Fibroblast of skin of left quadriceps (primary cell): ENCODE measurements around the gene RFWD3.
"Not testable (repeated sequence)": the region's sequence is repeated elsewhere in the genome, so short reads cannot be mapped to it uniquely, and the experiment has no call there.

Source experiments
- DNase-seq, 2 experiments: peaks; one replicate each; pipeline ENCODE4 v3.0.0-alpha.2; 2013; ENCODE audit warnings: low read depth in 2 of 2

RFWD3 gene

GRCh38 chr16:74667255-74667700, 601 bp upstream of the RFWD3 start:
- DNase-seq: no peak

- DNase-seq: no peak
Measured at GRCh38 chr16:74666010-74666421, 661 bp downstream of the RFWD3 start.

GRCh38 chr16:74661064-74661463, 5.6 kb downstream of the RFWD3 start:
- no peak for DNase-seq

GRCh38 chr16:74660383-74660782, 6.3 kb downstream of the RFWD3 start:
- DNase-seq: no peak

GRCh38 chr16:74659041-74659440, 7.6 kb downstream of the RFWD3 start:
- DNase-seq: no peak

- no peak for DNase-seq
Measured at GRCh38 chr16:74657870-74658642, 8.6 kb downstream of the RFWD3 start.

GRCh38 chr16:74654536-74655050, 12.1 kb downstream of the RFWD3 start:
- DNase-seq: no peak

- DNase-seq: not testable (repeated sequence)
Measured at GRCh38 chr16:74652883-74653282, 13.8 kb downstream of the RFWD3 start.

- no peak for DNase-seq
Measured at GRCh38 chr16:74652249-74652648, 14.4 kb downstream of the RFWD3 start.

- no peak for DNase-seq
Measured at GRCh38 chr16:74651841-74652240, 14.8 kb downstream of the RFWD3 start.

- DNase-seq: no peak
Measured at GRCh38 chr16:74650966-74651567, 15.6 kb downstream of the RFWD3 start.

GRCh38 chr16:74649839-74650504, 16.7 kb downstream of the RFWD3 start:
- no peak for DNase-seq

- no peak for DNase-seq
Measured at GRCh38 chr16:74641969-74642368, 24.7 kb downstream of the RFWD3 start.

- DNase-seq: no peak
Measured at GRCh38 chr16:74637742-74638453, 28.8 kb downstream of the RFWD3 start.

- no peak for DNase-seq
Measured at GRCh38 chr16:74635303-74635702, 31.4 kb downstream of the RFWD3 start.

- DNase-seq: no peak
Measured at GRCh38 chr16:74633686-74634085, 33.0 kb downstream of the RFWD3 start.

- no peak for DNase-seq
Measured at GRCh38 chr16:74627506-74628220, 39.0 kb downstream of the RFWD3 start.

- DNase-seq: no peak
Measured at GRCh38 chr16:74626741-74627416, 39.8 kb downstream of the RFWD3 start.

GRCh38 chr16:74625500-74626350, 41.0 kb downstream of the RFWD3 start:
- DNase-seq: no peak

GRCh38 chr16:74623839-74624235, 42.8 kb downstream of the RFWD3 start:
- DNase-seq: no peak
